ENCODE data around the gene EMP2. TPM values are rescaled to one million over a fixed set of nuclear protein-coding genes. Genes with fewer than 3 reads are reported as not detected.

EMP2 gene
- total and polyA plus RNA-seq, 7 donors = 8.0 to 25.4 (median 12.8) TPM

DNA sequence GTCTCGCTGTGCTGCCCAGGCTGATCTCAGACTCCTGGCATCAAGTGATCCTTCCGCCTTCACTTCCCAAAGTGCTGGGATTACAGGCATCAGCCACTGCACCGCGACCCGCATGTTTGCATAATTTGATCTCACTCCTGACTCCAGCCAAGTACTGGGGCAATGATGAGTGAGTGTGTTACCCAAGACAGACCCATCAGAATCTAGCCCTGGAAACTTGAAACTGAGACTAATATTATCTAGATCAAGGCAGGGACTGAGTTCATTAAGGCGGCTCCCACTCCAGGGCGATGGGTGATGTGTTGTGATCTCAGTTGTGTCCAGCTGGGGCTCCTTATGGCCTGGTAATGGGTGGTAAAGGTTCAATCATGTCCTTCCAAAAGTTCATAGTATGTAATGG is 53.4 kb downstream of the EMP2 start:
- intact Hi-C loops (cut with DNase I) = loop anchor here (5.0 to 10.0 kb wide), 3 partner anchors 48 to 138 kb away; no protein-coding TSS in a partner anchor
- Histone ChIP-seq H3K27me3 (ENCODE audit: insufficient read depth in 3 of 3, low read length in 2 of 3) (no peaks in the 10 kb centered on the region), H3K9me3 (no peaks in the 10 kb centered on the region), H3K4me1 (peaks cover 4% of the 10 kb centered on the region), H3K27ac (peak overlapping the region; percentile 48), H3K4me3 (no peak overlapping the region), H3K36me3 (ENCODE audit: insufficient read depth in 1 of 2, low read depth in 1 of 2) (peaks cover 2 to 3% of the 10 kb centered on the region in 2 donors)
- TF ChIP-seq, protein P1, sequence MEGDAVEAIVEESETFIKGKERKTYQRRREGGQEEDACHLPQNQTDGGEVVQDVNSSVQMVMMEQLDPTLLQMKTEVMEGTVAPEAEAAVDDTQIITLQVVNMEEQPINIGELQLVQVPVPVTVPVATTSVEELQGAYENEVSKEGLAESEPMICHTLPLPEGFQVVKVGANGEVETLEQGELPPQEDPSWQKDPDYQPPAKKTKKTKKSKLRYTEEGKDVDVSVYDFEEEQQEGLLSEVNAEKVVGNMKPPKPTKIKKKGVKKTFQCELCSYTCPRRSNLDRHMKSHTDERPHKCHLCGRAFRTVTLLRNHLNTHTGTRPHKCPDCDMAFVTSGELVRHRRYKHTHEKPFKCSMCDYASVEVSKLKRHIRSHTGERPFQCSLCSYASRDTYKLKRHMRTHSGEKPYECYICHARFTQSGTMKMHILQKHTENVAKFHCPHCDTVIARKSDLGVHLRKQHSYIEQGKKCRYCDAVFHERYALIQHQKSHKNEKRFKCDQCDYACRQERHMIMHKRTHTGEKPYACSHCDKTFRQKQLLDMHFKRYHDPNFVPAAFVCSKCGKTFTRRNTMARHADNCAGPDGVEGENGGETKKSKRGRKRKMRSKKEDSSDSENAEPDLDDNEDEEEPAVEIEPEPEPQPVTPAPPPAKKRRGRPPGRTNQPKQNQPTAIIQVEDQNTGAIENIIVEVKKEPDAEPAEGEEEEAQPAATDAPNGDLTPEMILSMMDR (IDR thresholded peaks at IDR 0.05) = no peak
- DNase-seq = no peak
- 39 to 77% (median 42%) methylated on average over 7 of the region's 7 CpGs for WGBS, 3 donors
- peak; percentile 69 to 75 (median 73) for ATAC-seq

DNA sequence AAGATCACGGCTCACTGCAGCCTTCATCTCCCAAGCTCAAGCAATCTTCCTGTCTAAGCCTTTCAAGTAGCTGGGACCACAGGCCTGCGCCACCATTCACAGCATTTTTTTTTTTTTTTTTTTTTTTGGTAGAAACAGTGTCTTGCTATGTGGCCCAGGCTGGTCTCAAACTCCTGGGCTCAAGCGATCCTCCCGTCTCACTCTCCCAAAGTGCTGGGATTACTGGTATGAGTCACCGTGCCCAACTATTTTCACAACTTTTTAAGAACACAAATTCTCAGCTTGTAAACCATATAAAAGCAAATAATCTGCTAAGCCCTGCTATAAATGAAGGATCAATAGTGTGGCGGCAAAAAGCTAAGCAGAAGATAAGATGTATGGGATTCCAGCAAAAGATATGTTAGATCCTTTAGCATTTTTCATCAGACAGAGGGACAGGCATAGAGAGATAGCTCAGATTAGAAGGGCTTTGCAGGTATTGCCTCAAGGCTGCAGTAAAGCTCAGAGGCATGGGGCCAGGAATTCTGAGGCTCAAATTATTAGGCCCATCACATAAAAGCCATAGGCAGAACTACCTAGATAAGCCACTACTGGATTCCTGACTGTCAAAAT is 55.1 kb downstream of the EMP2 start:
- ATAC-seq (no peak), DNase-seq (no peak)
- H3K36me3 ChIP-seq (ENCODE audit: insufficient read depth in 1 of 2, low read depth in 1 of 2) = peaks cover 0 to 2% of the 10 kb centered on the region in 2 donors
- H3K9me3 ChIP-seq = no peaks in the 10 kb centered on the region
- TF ChIP-seq, protein P1 (IDR thresholded peaks at IDR 0.05) = no peak
- no peaks in the 10 kb centered on the region for H3K27me3 ChIP-seq (ENCODE audit: insufficient read depth in 3 of 3, low read length in 2 of 3)
- no peak overlapping the region for H3K27ac ChIP-seq
- intact Hi-C loops (cut with DNase I) = loop anchor here (5.0 to 10.0 kb wide), 3 partner anchors 49 to 139 kb away; no protein-coding TSS in a partner anchor
- no peak overlapping the region for H3K4me3 ChIP-seq
- no peaks in the 10 kb centered on the region for H3K4me1 ChIP-seq
- 94 to 95% (median 94%) methylated on average over 6 of the region's 6 CpGs for WGBS, 3 donors

DNA sequence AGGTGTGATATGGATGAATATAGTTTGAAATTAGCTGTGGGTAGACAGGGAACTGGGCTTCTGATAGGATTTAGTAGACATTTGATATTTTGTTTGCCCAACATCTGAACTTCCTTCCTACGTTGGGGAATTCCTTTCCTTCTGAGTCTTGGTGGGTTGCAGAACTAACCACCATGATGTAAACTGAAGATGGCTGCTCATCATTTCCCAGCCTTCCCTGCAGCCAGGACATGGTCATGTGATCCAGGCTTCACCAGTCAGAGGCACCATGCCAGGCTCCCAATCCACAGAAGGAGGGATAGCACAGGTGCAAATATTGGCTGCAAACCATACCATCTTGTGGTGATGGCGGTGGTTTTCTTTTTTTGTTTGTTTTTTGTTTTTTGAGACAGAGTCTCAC is 57.4 kb downstream of the EMP2 start:
- TF ChIP-seq, protein P1 (IDR thresholded peaks at IDR 0.05) = no peak
- Histone ChIP-seq H3K4me1 (no peaks in the 10 kb centered on the region), H3K9me3 (no peaks in the 10 kb centered on the region), H3K27ac (no peak overlapping the region), H3K27me3 (ENCODE audit: insufficient read depth in 3 of 3, low read length in 2 of 3) (no peaks in the 10 kb centered on the region), H3K36me3 (ENCODE audit: insufficient read depth in 1 of 2, low read depth in 1 of 2) (peaks cover 0 to 2% of the 10 kb centered on the region in 2 donors), H3K4me3 (no peak overlapping the region)
- intact Hi-C loops (cut with DNase I) = loop anchor here (2.0 to 10.0 kb wide), 3 partner anchors 52 to 214 kb away; no protein-coding TSS in a partner anchor
- WGBS, 3 donors = 48 to 69% (median 55%) methylated on average over 2 of the region's 2 CpGs
- DNase-seq (no peak), ATAC-seq (no peak)

DNA sequence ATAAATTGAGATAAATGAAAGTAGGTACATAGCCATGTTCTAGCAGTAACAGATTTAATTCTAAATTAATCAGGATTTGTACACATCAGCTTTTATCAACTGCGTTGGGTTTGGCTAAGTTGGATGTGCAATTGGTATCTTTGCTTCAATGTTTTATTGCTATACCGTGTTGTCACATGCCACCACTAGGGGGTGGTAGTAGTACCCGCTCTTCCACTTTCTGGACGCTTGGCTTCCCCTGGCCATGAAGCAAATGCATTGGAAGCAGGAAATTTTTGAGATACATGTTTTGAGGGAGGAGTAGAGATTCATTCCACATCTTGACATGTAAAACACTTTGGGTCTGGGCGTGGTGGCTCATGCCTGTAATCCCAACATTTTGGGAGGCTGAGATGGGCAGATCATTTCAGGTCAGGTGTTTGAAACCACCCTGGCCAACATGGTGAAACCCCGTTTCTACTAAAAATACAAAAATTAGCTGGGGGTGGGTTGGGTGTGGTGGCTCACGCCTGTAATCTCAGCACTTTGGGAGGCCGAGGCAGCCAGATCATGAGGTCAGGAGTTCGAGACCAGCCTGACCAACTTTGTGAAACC is 58.6 kb downstream of the EMP2 start:
- Histone ChIP-seq H3K27me3 (ENCODE audit: insufficient read depth in 3 of 3, low read length in 2 of 3) (no peaks in the 10 kb centered on the region), H3K4me3 (no peak overlapping the region), H3K9me3 (no peaks in the 10 kb centered on the region), H3K4me1 (no peaks in the 10 kb centered on the region), H3K27ac (no peak overlapping the region), H3K36me3 (ENCODE audit: insufficient read depth in 1 of 2, low read depth in 1 of 2) (peaks cover 0 to 2% of the 10 kb centered on the region in 2 donors)
- peak; percentile 22 to 63 for DNase-seq
- TF ChIP-seq, protein P1 (IDR thresholded peaks at IDR 0.05) = peak; percentile 92
- intact Hi-C loops (cut with DNase I) = loop anchor here (2.0 to 10.0 kb wide), 3 partner anchors 53 to 215 kb away; no protein-coding TSS in a partner anchor
- 34 to 57% (median 50%) methylated on average over 9 of the region's 9 CpGs for WGBS, 3 donors
- peak; percentile 65 to 91 (median 82) for ATAC-seq
